ENCODE data around the gene SLC1A2. TPM values are rescaled to one million over a fixed set of nuclear protein-coding genes. Genes with fewer than 3 reads are reported as not detected.

SLC1A2 gene
- total and polyA plus RNA-seq, 2 of the 4 experiments (the other 2 are of a cell fraction): 0.15 to 0.54 TPM

GRCh38 chr11:35288817-35289541, 130.4 kb downstream of the SLC1A2 start:
- CTCF ChIA-PET: interaction anchor here (0.9 to 1.2 kb wide), 2 partner anchors 103 to 141 kb away, joined by 3 read pairs; no protein-coding TSS in a partner anchor
- Histone ChIP-seq H3K79me1 (ENCODE audit: low read depth in 1 of 2, low read length in 2 of 2) (no peaks in the 10 kb centered on the region; a peak in 1 of 4 replicates), H3K9me3 (ENCODE audit: control insufficient read depth, insufficient read depth, low read length) (no peaks in the 10 kb centered on the region), H3K4ac (ENCODE audit: low read depth, low read length) (peak overlapping the region; percentile 95), H3K4me1 (ENCODE audit: control insufficient read depth, insufficient read depth, low read length) (peaks cover 11% of the 10 kb centered on the region), H3K56ac (ENCODE audit: extremely low read depth, insufficient read depth, low read length) (peak overlapping the region; percentile 91), H2BK20ac (ENCODE audit: low read depth, low read length) (peak overlapping the region; percentile 100), H2BK5ac (ENCODE audit: low read depth, low read length, poor library complexity, severe bottlenecking) (peak overlapping the region; percentile 94), H2BK15ac (ENCODE audit: low read depth, low read length) (peak overlapping the region; percentile 71), H3K18ac (ENCODE audit: low read depth, low read length) (peak overlapping the region; percentile 100), H2AK9ac (replicated peaks; ENCODE audit: low read depth, low read length, poor library complexity) (peak overlapping the region; percentile 81), H3K14ac (replicated peaks; ENCODE audit: low read depth, low read length) (peak overlapping the region; percentile 98), H4K5ac (ENCODE audit: low read depth, low read length) (peak overlapping the region; percentile 85; the same call in 1 of the 2 replicates), H3K4me2 (ENCODE audit: low read depth, low read length) (peak overlapping the region; percentile 82), H2AK5ac (ENCODE audit: low read depth, low read length) (peak overlapping the region; percentile 69), H3K27ac (ENCODE audit: insufficient read depth, low read length) (peak overlapping the region; percentile 83), H2AFZ (replicated peaks; ENCODE audit: low read length, poor library complexity) (peak overlapping the region; percentile 92), H3K23ac (ENCODE audit: low read depth, low read length) (peak overlapping the region; percentile 94), H3K27me3 (ENCODE audit: control insufficient read depth, insufficient read depth, low read length) (no peaks in the 10 kb centered on the region), H3K9me1 (ENCODE audit: insufficient read depth, low read length) (peaks cover 8% of the 10 kb centered on the region; the same call in 1 of the 2 replicates), H2BK120ac (ENCODE audit: low read depth, low read length) (peak overlapping the region; percentile 97), H4K91ac (ENCODE audit: insufficient read depth, low read depth, low read length) (peak overlapping the region; percentile 79), H4K8ac (ENCODE audit: low read depth in 2 of 2, low read length in 2 of 2) (peak overlapping the region; percentile 16 to 97), H3K36me3 (ENCODE audit: control insufficient read depth, insufficient read depth, low read length) (no peaks in the 10 kb centered on the region), H4K20me1 (ENCODE audit: insufficient read depth, low read length) (no peaks in the 10 kb centered on the region), H3K9ac (ENCODE audit: low read depth, low read length) (peak overlapping the region; percentile 44; the same call in 1 of the 2 replicates), H3K4me3 (ENCODE audit: insufficient read depth, low read depth, low read length) (no peak overlapping the region)
- POLR2A ChIA-PET (ENCODE audit: unreplicated experiment): interaction anchor here (0.7 kb wide), 1 partner anchor 342 kb away, joined by 5 read pairs; no protein-coding TSS in a partner anchor
- intact Hi-C loops (cut with micrococcal nuclease) (no loop called here), in situ Hi-C loops (cut with MboI; ENCODE audit: low sequenced_read_pairs) (no loop called here), dilution Hi-C loops (cut with HindIII; ENCODE audit: low sequenced_read_pairs, unreplicated experiment) (no loop called here)
- peak; percentile 80 for DNase-seq
- WGBS, 2 experiments (ENCODE audit: extremely low coverage in 2 of 2, insufficient read length in 1 of 2): no CpG with 5 or more reads among the region's 5 CpGs
- peak; percentile 80 for ATAC-seq (ENCODE audit: low read depth)
- BruUV-seq (replicated peaks): no TSS peak
- TF ChIP-seq RFX5 (IDR thresholded peaks at IDR 0.05; ENCODE audit: low read depth, low read length): no peak
- TF ChIP-seq RAD21 (IDR thresholded peaks at IDR 0.05; ENCODE audit: low read length): no peak
- peak; percentile 49; the same call in 1 of the 2 replicates for TF ChIP-seq FOS (IDR thresholded peaks at IDR 0.05; ENCODE audit: low read depth, low read length)
- no peak for TF ChIP-seq POLR2A (IDR thresholded peaks at IDR 0.05; ENCODE audit: low read depth, low read length)
- TF ChIP-seq NFE2L2 (IDR thresholded peaks at IDR 0.05; ENCODE audit: low read depth, low read length): no peak
- TF ChIP-seq MAFK (IDR thresholded peaks at IDR 0.05; ENCODE audit: low read depth, low read length): peak; percentile 74
- TF ChIP-seq MXI1 (IDR thresholded peaks at IDR 0.05; ENCODE audit: borderline replicate concordance, low read depth, low read length): no peak
- TF ChIP-seq RCOR1 (IDR thresholded peaks at IDR 0.05; ENCODE audit: insufficient replicate concordance, low read length): no peak

Data from IMR-90 (cell line).